Mesenchymal stem cell (in vitro differentiated cells and primary cell): Measurements from ENCODE around the gene GNS.

Experiments
- DNase-seq: peaks from one replicate; pipeline ENCODE4 v3.0.0-alpha.2; 2013
- H2AFZ ChIP-seq: one replicate; pipeline ENCODE4 v1.6.1; 2013; ENCODE audit warnings: low read depth, mild to moderate bottlenecking, control low read depth, inconsistent platforms, low read length, moderate library complexity
- H2AK5ac ChIP-seq: 2 replicates; pipeline ENCODE4 v1.6.1; 2013; ENCODE audit warnings: low read length, moderate library complexity, mild to moderate bottlenecking, inconsistent platforms; ENCODE audit not compliant: severe bottlenecking
- H2BK120ac ChIP-seq: one replicate; pipeline ENCODE4 v1.6.1; 2013; ENCODE audit warnings: low read depth, mild to moderate bottlenecking, inconsistent platforms, low read length, moderate library complexity
- H2BK12ac ChIP-seq, 2 experiments: one replicate each; pipeline ENCODE4 v1.6.1; 2013; ENCODE audit warnings: inconsistent platforms in 2 of 2, low read length in 2 of 2, mild to moderate bottlenecking in 2 of 2, moderate library complexity in 2 of 2, control low read depth in 1 of 2
- H2BK15ac ChIP-seq: one replicate; pipeline ENCODE4 v1.6.1; 2013; ENCODE audit warnings: mild to moderate bottlenecking, low read depth, inconsistent platforms; ENCODE audit not compliant: poor library complexity, severe bottlenecking
- H2BK5ac ChIP-seq: 2 replicates; pipeline ENCODE4 v1.6.1; 2013; ENCODE audit warnings: low read depth, mild to moderate bottlenecking, low read length, control low read depth, inconsistent platforms; ENCODE audit not compliant: poor library complexity, severe bottlenecking
- H3K14ac ChIP-seq, 2 experiments: one replicate each; pipeline ENCODE4 v1.6.1; 2013; ENCODE audit warnings: inconsistent platforms in 2 of 2, low read length in 2 of 2, control low read depth in 1 of 2, mild to moderate bottlenecking in 1 of 2, moderate library complexity in 1 of 2
- H3K18ac ChIP-seq, 2 experiments: one replicate each; pipeline ENCODE4 v1.6.1; 2013; ENCODE audit warnings: inconsistent platforms in 2 of 2, low read length in 2 of 2, control low read depth in 1 of 2, low read depth in 1 of 2, mild to moderate bottlenecking in 1 of 2
- H3K23ac ChIP-seq, 2 experiments: one replicate each; pipeline ENCODE4 v1.6.1; 2013; ENCODE audit warnings: inconsistent platforms in 2 of 2, low read length in 2 of 2, mild to moderate bottlenecking in 2 of 2, moderate library complexity in 2 of 2, control low read depth in 1 of 2
- H3K27ac ChIP-seq: 2 replicates; pipeline ENCODE4 v1.5.1; 2013; ENCODE audit warnings: mild to moderate bottlenecking, moderate library complexity, low read length, control low read depth, inconsistent platforms; ENCODE audit not compliant: poor library complexity, severe bottlenecking
- H3K27me3 ChIP-seq, 2 experiments: 2 replicates each; pipeline versions ENCODE4 v1.6.1 to v1.7.0; 2013; ENCODE audit warnings: low read length in 2 of 2, mild to moderate bottlenecking in 2 of 2, moderate library complexity in 2 of 2, control low read depth in 1 of 2, inconsistent platforms in 1 of 2; ENCODE audit not compliant: control insufficient read depth in 1 of 2, insufficient read depth in 1 of 2
- H3K36me3 ChIP-seq, 2 experiments: 2 replicates each; pipeline versions ENCODE4 v1.6.1 to v1.7.0; 2013; ENCODE audit warnings: low read length in 2 of 2, control low read depth in 1 of 2, inconsistent platforms in 1 of 2, low read depth in 1 of 2, mild to moderate bottlenecking in 1 of 2; ENCODE audit not compliant: insufficient read depth in 2 of 2, control insufficient read depth in 1 of 2
- H3K4ac ChIP-seq, 2 experiments: one replicate each; pipeline ENCODE4 v1.6.1; 2013; ENCODE audit warnings: inconsistent platforms in 2 of 2, low read length in 2 of 2, mild to moderate bottlenecking in 2 of 2, moderate library complexity in 2 of 2, control low read depth in 1 of 2, low read depth in 1 of 2
- H3K4me1 ChIP-seq: 2 replicates; pipeline ENCODE4 v1.6.1; 2013; ENCODE audit warnings: low read depth, low read length, control low read depth; ENCODE audit not compliant: control insufficient read depth, insufficient read depth
- H3K4me2 ChIP-seq: 2 replicates; pipeline ENCODE4 v1.6.1; 2013; ENCODE audit warnings: low read length, mild to moderate bottlenecking, inconsistent platforms; ENCODE audit not compliant: poor library complexity, severe bottlenecking
- H3K4me3 ChIP-seq, 2 experiments: 2 replicates each; pipeline versions ENCODE4 v1.5.1 to v1.7.0; 2013; ENCODE audit warnings: low read length in 2 of 2, mild to moderate bottlenecking in 2 of 2, control low read depth in 1 of 2, low read depth in 1 of 2; ENCODE audit not compliant: insufficient read depth in 1 of 2
- H3K79me1 ChIP-seq: replicated peaks from 2 replicates; pipeline ENCODE4 v1.6.1; 2013; ENCODE audit warnings: mild to moderate bottlenecking, control low read depth, low read length, inconsistent platforms; ENCODE audit not compliant: poor library complexity, severe bottlenecking
- H3K9ac ChIP-seq: 2 replicates; pipeline ENCODE4 v1.7.0; 2013; ENCODE audit warnings: mild to moderate bottlenecking, low read length, moderate library complexity
- H3K9me3 ChIP-seq: 2 replicates; pipeline ENCODE4 v1.7.0; 2013; ENCODE audit warnings: mild to moderate bottlenecking, low read length; ENCODE audit not compliant: control insufficient read depth
- H4K8ac ChIP-seq: one replicate; pipeline ENCODE4 v1.6.1; 2013; ENCODE audit warnings: inconsistent platforms, mild to moderate bottlenecking, low read length, moderate library complexity
- H4K91ac ChIP-seq: one replicate; pipeline ENCODE4 v1.6.1; 2013; ENCODE audit warnings: mild to moderate bottlenecking, low read length, inconsistent platforms
- WGBS: methylation state at CpG from one replicate; pipeline ENCODE4 v1.1.7; 2013; ENCODE audit warnings: mixed read lengths; 5-methylcytosine and 5-hydroxymethylcytosine counted together

The GNS gene

DNA sequence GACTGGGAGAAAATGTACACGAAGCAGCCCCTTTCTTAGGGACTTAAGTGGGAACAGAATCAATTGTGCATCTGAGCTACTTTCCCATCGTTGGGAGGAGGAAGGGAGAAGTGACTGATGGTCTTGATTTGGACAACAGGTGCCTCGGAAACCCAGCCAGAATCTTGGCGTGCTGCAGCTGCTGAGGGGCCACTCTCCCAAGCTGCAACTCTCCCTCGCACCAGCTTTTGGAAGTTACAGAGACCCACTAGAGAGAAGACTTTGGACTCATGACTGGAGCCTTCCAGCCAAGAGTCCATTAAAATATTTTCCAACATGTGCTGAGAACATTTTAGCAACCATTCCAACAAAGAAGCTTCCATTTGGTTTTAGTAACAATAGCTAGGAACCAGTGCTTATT, 52.3 kb downstream of the GNS start:
- no peak for DNase-seq
- WGBS, result 91% methylated on average over 5 of the region's 5 CpGs
- Histone ChIP-seq H2AFZ (no peak overlapping the region), H3K27ac (no peak overlapping the region), H3K14ac (no peak overlapping the region), H3K27me3 (no peaks in the 10 kb centered on the region), H2BK15ac (no peak overlapping the region), H3K79me1 (no peaks in the 10 kb centered on the region), H2BK5ac (no peak overlapping the region), H2BK12ac (no peak overlapping the region), H3K4me2 (no peak overlapping the region), H3K18ac (no peak overlapping the region), H3K23ac (no peak overlapping the region), H3K4me1 (no peaks in the 10 kb centered on the region), H4K91ac (no peak overlapping the region), H2BK120ac (no peak overlapping the region), H4K8ac (no peak overlapping the region), H3K4ac (no peak overlapping the region), H3K9ac (no peak overlapping the region), H3K4me3 (no peak overlapping the region), H3K9me3 (no peaks in the 10 kb centered on the region), H3K36me3 (peaks cover 0 to 6% of the 10 kb centered on the region in 2 experiments), H2AK5ac (no peak overlapping the region)

- no peak overlapping the region for H2BK120ac ChIP-seq
- no peak overlapping the region for H3K9ac ChIP-seq
- no peak overlapping the region for H3K14ac ChIP-seq
- H3K4me1 ChIP-seq, result no peaks in the 10 kb centered on the region
- no peak overlapping the region for H2BK5ac ChIP-seq
- H2AFZ ChIP-seq, result no peak overlapping the region
- 82% methylated on average over 3 of the region's 3 CpGs for WGBS
- H3K23ac ChIP-seq, result no peak overlapping the region
- H4K91ac ChIP-seq, result no peak overlapping the region
- H3K9me3 ChIP-seq, result no peaks in the 10 kb centered on the region
- no peaks in the 10 kb centered on the region for H3K27me3 ChIP-seq
- H2BK15ac ChIP-seq, result no peak overlapping the region
- no peak overlapping the region for H2BK12ac ChIP-seq
- H4K8ac ChIP-seq, result no peak overlapping the region
- H3K27ac ChIP-seq, result no peak overlapping the region
- H3K36me3 ChIP-seq, result peaks cover 0 to under 1% of the 10 kb centered on the region in 2 experiments
- no peaks in the 10 kb centered on the region for H3K79me1 ChIP-seq
- H2AK5ac ChIP-seq, result no peak overlapping the region
- DNase-seq, result no peak
- H3K4ac ChIP-seq, result no peak overlapping the region
- H3K4me2 ChIP-seq, result no peak overlapping the region
- H3K4me3 ChIP-seq, result no peak overlapping the region
- no peak overlapping the region for H3K18ac ChIP-seq
Measured at GRCh38 chr12:64706306-64706705, 52.9 kb downstream of the GNS start.

DNA sequence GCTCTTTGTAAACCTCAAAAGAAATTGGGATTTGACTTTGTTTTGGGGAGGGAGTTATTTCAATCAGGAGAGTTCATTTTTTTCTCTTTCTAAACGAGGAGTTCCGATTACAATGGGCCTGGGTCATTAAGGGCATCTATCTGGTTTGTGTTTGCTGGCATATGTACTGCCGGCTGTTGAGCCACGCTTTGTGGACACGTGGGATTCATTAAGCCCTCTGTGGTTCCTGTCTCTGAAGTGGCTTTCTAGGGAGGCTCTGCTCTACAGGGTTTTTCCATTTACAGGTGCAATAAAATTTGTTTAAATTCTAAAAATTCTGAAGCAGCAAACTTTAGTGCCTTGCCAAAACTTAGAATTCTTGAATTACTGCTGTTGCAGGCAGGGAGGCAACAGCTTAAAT, 57.9 kb downstream of the GNS start:
- peaks cover 2% of the 10 kb centered on the region for H3K79me1 ChIP-seq

GRCh38 chr12:64700532-64700931, 58.7 kb downstream of the GNS start:
- 75% methylated on average over 1 of the region's 1 CpG for WGBS
- no peak overlapping the region for H2BK5ac ChIP-seq
- H3K36me3 ChIP-seq, result peaks cover 0 to 2% of the 10 kb centered on the region in 2 experiments

More for the DNA sequence above, 57.9 kb downstream of the GNS start:
- Histone ChIP-seq H3K4me1 (no peaks in the 10 kb centered on the region), H3K9me3 (no peaks in the 10 kb centered on the region), H2BK120ac (no peak overlapping the region), H4K91ac (no peak overlapping the region), H2BK5ac (no peak overlapping the region), H3K23ac (no peak overlapping the region), H3K27ac (no peak overlapping the region), H3K4me3 (peak overlapping the region in 1 of 2 experiments; percentile 40), H2AFZ (no peak overlapping the region), H2AK5ac (no peak overlapping the region), H3K36me3 (no peaks in the 10 kb centered on the region), H3K27me3 (no peaks in the 10 kb centered on the region), H3K4ac (no peak overlapping the region), H2BK12ac (no peak overlapping the region), H3K4me2 (no peak overlapping the region), H3K18ac (no peak overlapping the region), H3K9ac (peak overlapping the region; percentile 27), H2BK15ac (peak overlapping the region; percentile 48), H4K8ac (no peak overlapping the region), H3K14ac (no peak overlapping the region)
- no peak for DNase-seq
- WGBS, result 52% methylated on average over 5 of the region's 5 CpGs

More at GRCh38 chr12:64700532-64700931, 58.7 kb downstream of the GNS start:
- H2BK120ac ChIP-seq, result no peak overlapping the region
- H3K23ac ChIP-seq, result no peak overlapping the region
- H3K4me3 ChIP-seq, result peak overlapping the region in 1 of 2 experiments; percentile 40
- no peak overlapping the region for H3K4me2 ChIP-seq
- peaks cover 2% of the 10 kb centered on the region for H3K79me1 ChIP-seq
- H3K18ac ChIP-seq, result no peak overlapping the region
- H3K27ac ChIP-seq, result no peak overlapping the region
- no peak overlapping the region for H2AK5ac ChIP-seq
- H2BK12ac ChIP-seq, result no peak overlapping the region
- no peaks in the 10 kb centered on the region for H3K9me3 ChIP-seq
- H3K9ac ChIP-seq, result no peak overlapping the region
- no peak overlapping the region for H3K4ac ChIP-seq
- no peak for DNase-seq
- no peaks in the 10 kb centered on the region for H3K27me3 ChIP-seq
- H2AFZ ChIP-seq, result no peak overlapping the region
- H3K4me1 ChIP-seq, result no peaks in the 10 kb centered on the region
- H2BK15ac ChIP-seq, result no peak overlapping the region
- H4K8ac ChIP-seq, result no peak overlapping the region
- no peak overlapping the region for H3K14ac ChIP-seq
- H4K91ac ChIP-seq, result no peak overlapping the region
